Colonic mucosa (tissue), 4 donors: ENCODE results near the gene FAM149B1. TPM values are rescaled to one million over a fixed set of nuclear protein-coding genes. Genes with fewer than 3 reads are reported as not detected.

Source experiments
- DNase-seq: peaks from one replicate; pipeline ENCODE4 v3.0.0-alpha.2; 2020
- H3K27ac ChIP-seq: fragments of 200-600 bp; one replicate; pipeline ENCODE4 v1.8.0; 2021
- H3K27me3 ChIP-seq: fragments of 200-600 bp; one replicate; pipeline ENCODE4 v1.8.0; 2021
- H3K36me3 ChIP-seq: fragments of 200-600 bp; one replicate; pipeline ENCODE4 v1.8.0; 2021
- H3K4me1 ChIP-seq: fragments of 200-600 bp; one replicate; pipeline ENCODE4 v1.8.0; 2021; ENCODE audit warnings: mild to moderate bottlenecking
- H3K4me3 ChIP-seq: fragments of 200-600 bp; one replicate; pipeline ENCODE4 v1.8.0; 2021
- H3K9ac ChIP-seq, 2 donors: one replicate each; pipeline ENCODE4 v1.7.0; 2013; ENCODE audit warnings: control low read depth in 2 of 2, low read depth in 2 of 2, low read length in 2 of 2
- H3K9me3 ChIP-seq: fragments of 200-600 bp; one replicate; pipeline ENCODE4 v1.8.0; 2021
- CTCF ChIP-seq: fragments of 200-600 bp; IDR thresholded peaks from one replicate; pipeline ENCODE4 v1.8.0; 2022; ENCODE audit warnings: antibody characterized with exemption, mild to moderate bottlenecking
- intact Hi-C: fragments of 100-400 bp; cut with DNase I; formaldehyde crosslinking; loops from one replicate; pipeline ENCODE4 v1.14.1; 2022
- total RNA-seq, 2 donors: library from RNA; stranded (reverse); fragmentation: NEBNext Ultra II Directional in 1 of 2; extraction: Animal tissue kit (Norgen Biotek cat#: 25700) in 1 of 2; gene quantifications; one replicate each; pipeline ENCODE4 v1.2.1, GENCODE V29; 2021
- donor health status: healthy.
- donor health status: DM: no; HTN: no; CAD: no.
- donor health status: DM: no; HTN: no; CAD: no.

FAM149B1 gene
- total RNA-seq, 2 donors from 2014 or later, result 14.0 to 16.4 TPM

GRCh38 chr10:73219384-73219783, 51.5 kb downstream of the FAM149B1 start:
- Histone ChIP-seq H3K9ac (no peak overlapping the region), H3K4me1 (no peaks in the 10 kb centered on the region), H3K9me3 (no peaks in the 10 kb centered on the region), H3K27ac (no peak overlapping the region), H3K36me3 (no peaks in the 10 kb centered on the region), H3K4me3 (no peak overlapping the region), H3K27me3 (no peaks in the 10 kb centered on the region)
- DNase-seq, result no peak
- intact Hi-C loops, result no loop called here
- TF ChIP-seq CTCF, result no peak

- intact Hi-C loops, result no loop called here
- Histone ChIP-seq H3K4me3 (no peak overlapping the region), H3K4me1 (no peaks in the 10 kb centered on the region), H3K9ac (no peak overlapping the region), H3K27ac (no peak overlapping the region), H3K9me3 (no peaks in the 10 kb centered on the region), H3K36me3 (no peaks in the 10 kb centered on the region), H3K27me3 (no peaks in the 10 kb centered on the region)
- no peak for DNase-seq
- no peak for TF ChIP-seq CTCF
Measured at GRCh38 chr10:73220989-73221388, 53.1 kb downstream of the FAM149B1 start.

GRCh38 chr10:73225518-73225917, 57.6 kb downstream of the FAM149B1 start:
- H3K36me3 ChIP-seq, result no peaks in the 10 kb centered on the region
- no peak for DNase-seq
- H3K9ac ChIP-seq, result no peak overlapping the region
- intact Hi-C loops, result no loop called here
- no peak overlapping the region for H3K27ac ChIP-seq
- H3K4me3 ChIP-seq, result no peak overlapping the region
- no peak for TF ChIP-seq CTCF
- no peaks in the 10 kb centered on the region for H3K27me3 ChIP-seq
- H3K4me1 ChIP-seq, result no peaks in the 10 kb centered on the region
- H3K9me3 ChIP-seq, result no peaks in the 10 kb centered on the region

GRCh38 chr10:73226663-73227062, 58.7 kb downstream of the FAM149B1 start:
- H3K4me1 ChIP-seq, result no peaks in the 10 kb centered on the region
- no peak overlapping the region for H3K4me3 ChIP-seq
- no peak overlapping the region for H3K27ac ChIP-seq
- no peak for DNase-seq
- no peaks in the 10 kb centered on the region for H3K36me3 ChIP-seq
- no peak overlapping the region for H3K9ac ChIP-seq
- H3K27me3 ChIP-seq, result no peaks in the 10 kb centered on the region
- intact Hi-C loops, result no loop called here
- no peak for TF ChIP-seq CTCF
- no peaks in the 10 kb centered on the region for H3K9me3 ChIP-seq

- Histone ChIP-seq H3K4me1 (no peaks in the 10 kb centered on the region), H3K9me3 (no peaks in the 10 kb centered on the region), H3K4me3 (no peak overlapping the region), H3K27me3 (no peaks in the 10 kb centered on the region), H3K36me3 (no peaks in the 10 kb centered on the region), H3K27ac (no peak overlapping the region), H3K9ac (no peak overlapping the region)
- no peak for TF ChIP-seq CTCF
- no peak for DNase-seq
- intact Hi-C loops, result no loop called here
Measured at GRCh38 chr10:73228247-73228646, 60.3 kb downstream of the FAM149B1 start.

GRCh38 chr10:73229567-73229966, 61.6 kb downstream of the FAM149B1 start:
- no peak overlapping the region for H3K9ac ChIP-seq
- H3K27ac ChIP-seq, result no peak overlapping the region
- intact Hi-C loops, result no loop called here
- no peak for TF ChIP-seq CTCF
- H3K4me3 ChIP-seq, result no peak overlapping the region
- no peaks in the 10 kb centered on the region for H3K27me3 ChIP-seq
- H3K36me3 ChIP-seq, result peaks cover 4% of the 10 kb centered on the region
- no peak for DNase-seq
- no peaks in the 10 kb centered on the region for H3K9me3 ChIP-seq
- no peaks in the 10 kb centered on the region for H3K4me1 ChIP-seq
